RWPE1 (cell line): ENCODE results near the gene GRXCR1.

ENCODE experiments used
- CTCF ChIA-PET: fragments of 350-600 bp; sonication (Branson Sonifier 250); formaldehyde crosslinking; extraction: SDS; loops from one replicate; lab custom pipeline; 2021; lab: Yijun Ruan, JAX
- POLR2A ChIA-PET: fragments of 400-600 bp; formaldehyde crosslinking; extraction: SDS; loops from one replicate; lab custom pipeline; 2020; ENCODE audit warnings: antibody characterized with exemption; ENCODE audit not compliant: low non-redundant PET; lab: Yijun Ruan, JAX
- DNase-seq: peaks from one replicate; pipeline ENCODE4 v3.0.0; 2012; ENCODE audit warnings: low spot score
- H3K27ac ChIP-seq: fragments of 450-650 bp; 2 replicates; pipeline ENCODE4 v1.5.1; 2017
- TF ChIP-seq, protein P1 (sequence below): fragments of 450-650 bp; conservative IDR thresholded peaks from 2 replicates; pipeline ENCODE4 v1.5.1; 2017; ENCODE audit warnings: low read depth, mild to moderate bottlenecking

Gene GRXCR1

DNA sequence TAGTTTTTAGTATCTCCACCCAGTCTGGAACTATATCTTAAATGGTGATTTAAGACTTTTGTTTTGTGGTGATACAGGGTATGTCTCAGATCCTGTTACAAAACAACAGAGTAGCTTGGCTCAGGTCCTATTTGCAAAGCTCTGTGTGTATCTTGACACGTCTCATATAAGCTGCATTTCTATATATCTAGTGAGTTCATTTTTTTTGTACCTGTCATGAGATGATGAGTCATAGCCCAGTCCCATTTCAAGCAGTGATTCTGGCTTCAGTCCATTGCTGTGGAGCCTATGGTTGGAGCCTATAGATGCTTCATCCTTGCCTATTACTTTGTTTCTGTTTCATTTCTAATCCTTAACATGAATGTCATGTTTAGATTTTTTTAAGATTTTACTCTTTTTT is 23.0 kb downstream of the GRXCR1 start:
- DNase-seq, result peak; percentile 79
- no peak overlapping the region for H3K27ac ChIP-seq
- ChIA-PET CTCF (interaction anchor here (0.7 kb wide), 2 partner anchors 10 to 52 kb away, joined by 3 read pairs; no protein-coding TSS in a partner anchor), POLR2A (no interaction called here)
- TF ChIP-seq, protein P1, sequence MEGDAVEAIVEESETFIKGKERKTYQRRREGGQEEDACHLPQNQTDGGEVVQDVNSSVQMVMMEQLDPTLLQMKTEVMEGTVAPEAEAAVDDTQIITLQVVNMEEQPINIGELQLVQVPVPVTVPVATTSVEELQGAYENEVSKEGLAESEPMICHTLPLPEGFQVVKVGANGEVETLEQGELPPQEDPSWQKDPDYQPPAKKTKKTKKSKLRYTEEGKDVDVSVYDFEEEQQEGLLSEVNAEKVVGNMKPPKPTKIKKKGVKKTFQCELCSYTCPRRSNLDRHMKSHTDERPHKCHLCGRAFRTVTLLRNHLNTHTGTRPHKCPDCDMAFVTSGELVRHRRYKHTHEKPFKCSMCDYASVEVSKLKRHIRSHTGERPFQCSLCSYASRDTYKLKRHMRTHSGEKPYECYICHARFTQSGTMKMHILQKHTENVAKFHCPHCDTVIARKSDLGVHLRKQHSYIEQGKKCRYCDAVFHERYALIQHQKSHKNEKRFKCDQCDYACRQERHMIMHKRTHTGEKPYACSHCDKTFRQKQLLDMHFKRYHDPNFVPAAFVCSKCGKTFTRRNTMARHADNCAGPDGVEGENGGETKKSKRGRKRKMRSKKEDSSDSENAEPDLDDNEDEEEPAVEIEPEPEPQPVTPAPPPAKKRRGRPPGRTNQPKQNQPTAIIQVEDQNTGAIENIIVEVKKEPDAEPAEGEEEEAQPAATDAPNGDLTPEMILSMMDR, result no peak

DNA sequence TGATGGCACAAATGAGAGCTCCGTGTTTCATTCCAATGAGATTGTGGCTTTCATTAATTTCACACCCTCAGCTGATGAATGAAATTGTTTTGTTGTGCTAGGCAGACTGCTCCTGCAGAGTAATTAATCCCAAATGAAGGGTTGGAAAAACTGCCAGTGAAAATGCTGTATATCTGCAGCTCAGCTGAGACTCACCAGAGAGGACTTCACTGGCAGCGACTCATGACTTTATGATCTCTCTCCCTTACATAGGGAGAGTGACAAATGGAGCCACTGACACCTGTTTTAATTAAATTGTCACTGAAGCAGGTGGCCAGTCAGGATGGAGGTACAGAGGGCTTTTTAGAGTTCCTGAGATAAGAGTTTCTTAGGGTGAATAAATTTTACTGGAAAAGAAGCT is 24.8 kb downstream of the GRXCR1 start:
- CTCF ChIA-PET, result interaction anchor here (0.6 kb wide), 1 partner anchor 416 kb away, joined by 4 read pairs; no protein-coding TSS in a partner anchor
- no peak overlapping the region for H3K27ac ChIP-seq
- no peak for DNase-seq
- TF ChIP-seq, protein P1, result no peak
- POLR2A ChIA-PET, result no interaction called here

DNA sequence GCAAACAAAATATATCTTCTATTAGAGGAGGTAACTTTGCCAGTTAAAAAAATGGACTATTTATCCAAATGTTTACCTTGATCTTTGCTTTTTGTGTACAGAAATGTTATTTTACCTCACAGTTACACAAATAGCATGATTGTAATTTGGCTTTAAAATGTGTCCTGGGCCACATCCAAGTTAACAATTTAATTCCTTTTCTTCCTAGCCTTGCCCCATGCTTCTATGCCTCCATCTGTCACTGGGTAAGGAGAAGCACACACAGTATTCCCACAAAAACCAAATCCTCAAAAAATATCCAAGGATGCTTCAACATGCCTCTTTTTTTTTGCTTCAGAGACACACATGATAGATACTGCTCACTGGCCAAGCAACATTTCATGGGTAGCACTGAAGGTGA is 30.9 kb downstream of the GRXCR1 start:
- DNase-seq, result no peak
- TF ChIP-seq, protein P1, result no peak
- H3K27ac ChIP-seq, result no peak overlapping the region
- ChIA-PET POLR2A (no interaction called here), CTCF (no interaction called here)

DNA sequence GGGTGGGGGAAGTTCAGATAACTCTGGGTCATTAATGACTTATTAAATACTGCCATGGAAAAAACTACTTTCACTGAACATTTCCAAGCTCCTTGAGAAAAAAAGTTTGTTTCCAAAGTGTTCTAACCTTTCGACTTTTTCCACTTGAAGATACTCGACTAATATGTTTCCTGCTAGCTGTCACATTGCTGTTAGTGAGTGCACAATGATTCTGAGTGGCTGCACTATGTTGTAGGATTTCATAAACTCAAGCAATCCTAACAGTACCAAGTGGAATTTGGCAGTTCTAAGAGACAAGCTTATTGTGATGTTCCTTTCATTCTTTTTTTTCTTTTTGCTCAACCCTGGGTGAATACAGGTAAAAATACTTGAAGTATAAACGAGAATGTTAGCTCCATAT is 33.4 kb downstream of the GRXCR1 start:
- TF ChIP-seq, protein P1, result no peak
- ChIA-PET POLR2A (no interaction called here), CTCF (interaction anchor here (0.9 kb wide), 1 partner anchor 11 kb away, joined by 3 read pairs; no protein-coding TSS in a partner anchor)
- no peak overlapping the region for H3K27ac ChIP-seq
- no peak for DNase-seq

DNA sequence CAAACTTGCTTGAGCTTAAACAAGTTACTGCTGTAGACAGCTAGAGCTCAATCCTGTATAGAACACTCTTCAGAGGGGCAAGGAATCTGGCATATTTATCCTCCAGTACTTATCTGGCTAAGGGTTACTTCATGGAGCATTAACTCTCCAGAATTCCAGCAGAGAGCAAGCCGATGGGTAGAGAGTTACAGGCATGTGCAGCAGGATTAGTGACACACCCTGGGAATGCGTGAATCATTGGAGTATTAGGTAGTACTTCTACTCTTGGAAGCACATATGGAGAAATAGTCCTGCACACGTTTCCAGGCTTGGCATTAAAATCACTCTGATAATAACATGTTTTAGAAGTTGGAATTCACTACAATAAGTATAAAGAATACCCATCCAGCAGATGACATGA is 35.4 kb downstream of the GRXCR1 start:
- CTCF ChIA-PET, result no interaction called here
- DNase-seq, result peak; percentile 18

DNA sequence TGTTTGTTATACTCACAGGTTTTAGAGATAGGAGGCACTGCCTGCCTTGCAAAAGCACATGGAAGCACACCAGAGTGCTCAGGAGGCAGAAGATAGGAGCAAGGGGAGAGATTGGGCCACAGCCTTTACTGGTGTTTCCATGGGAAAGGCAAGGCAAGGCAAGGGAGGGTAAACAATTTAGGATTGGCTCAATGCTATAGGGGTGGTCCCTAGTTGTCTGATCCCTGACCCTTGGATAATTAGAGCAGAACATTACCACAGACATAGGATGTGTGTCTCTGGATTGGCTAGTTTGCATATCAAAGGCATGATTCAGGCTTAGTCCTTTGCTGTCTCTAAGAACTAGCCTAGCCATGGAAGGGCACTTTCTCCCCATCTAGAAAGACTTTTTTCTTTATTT is 36.1 kb downstream of the GRXCR1 start:
- ChIA-PET POLR2A (no interaction called here), CTCF (no interaction called here)
- TF ChIP-seq, protein P1, result no peak
- DNase-seq, result no peak
- H3K27ac ChIP-seq, result no peak overlapping the region

More for the DNA sequence above, 35.4 kb downstream of the GRXCR1 start:
- POLR2A ChIA-PET, result no interaction called here
- H3K27ac ChIP-seq, result no peak overlapping the region
- TF ChIP-seq, protein P1, result no peak
